Loucy (cell line): ENCODE measurements around the gene ASIC2.

Source experiments
- H2AFZ ChIP-seq: fragments of 200-600 bp; sonication (generic); 2 replicates; pipeline ENCODE4 v1.6.0; 2016; ENCODE audit warnings: antibody characterized with exemption, mild to moderate bottlenecking, low read length, moderate library complexity
- H3F3A ChIP-seq: fragments of 200-600 bp; 2 replicates; pipeline ENCODE4 v1.6.0; 2016; ENCODE audit warnings: antibody characterized with exemption, low read depth, mild to moderate bottlenecking
- H3K27me3 ChIP-seq: fragments of 200-600 bp; sonication (generic); 2 replicates; pipeline ENCODE4 v1.6.1; 2014; ENCODE audit warnings: low read length, mild to moderate bottlenecking; ENCODE audit not compliant: insufficient read depth, poor library complexity, severe bottlenecking
- H3K36me3 ChIP-seq: fragments of 200-600 bp; sonication (generic); 2 replicates; pipeline ENCODE4 v1.6.1; 2016; ENCODE audit warnings: low read length; ENCODE audit not compliant: insufficient read depth
- H3K4me1 ChIP-seq: fragments of 200-600 bp; sonication (generic); 2 replicates; pipeline ENCODE4 v1.5.1; 2014; ENCODE audit warnings: low read length, mild to moderate bottlenecking; ENCODE audit not compliant: insufficient read depth, poor library complexity, severe bottlenecking
- H3K4me2 ChIP-seq: fragments of 200-600 bp; sonication (generic); 2 replicates; pipeline ENCODE4 v1.6.0; 2014; ENCODE audit warnings: antibody characterized with exemption, low read length, low read depth, mild to moderate bottlenecking; ENCODE audit not compliant: poor library complexity, severe bottlenecking
- H3K4me3 ChIP-seq: fragments of 200-600 bp; sonication (generic); 2 replicates; pipeline ENCODE4 v1.5.1; 2014; ENCODE audit warnings: low read length, mild to moderate bottlenecking, mixed read lengths; ENCODE audit not compliant: poor library complexity, severe bottlenecking
- H3K79me2 ChIP-seq: fragments of 200-600 bp; sonication (generic); 2 replicates; pipeline ENCODE4 v1.6.1; 2014; ENCODE audit warnings: low read length; ENCODE audit not compliant: insufficient read depth
- H3K9ac ChIP-seq: fragments of 200-600 bp; sonication (generic); 2 replicates; pipeline ENCODE4 v1.6.0; 2014; ENCODE audit warnings: mild to moderate bottlenecking, low read depth, low read length, moderate library complexity; ENCODE audit not compliant: poor library complexity, severe bottlenecking
- H3K9me2 ChIP-seq: fragments of 200-600 bp; sonication (generic); replicated peaks from 2 replicates; pipeline ENCODE4 v1.6.1; 2016; ENCODE audit warnings: low read depth, low read length, mixed read lengths
- H3K9me3 ChIP-seq: fragments of 200-600 bp; sonication (generic); 2 replicates; pipeline ENCODE4 v1.6.1; 2014; ENCODE audit warnings: mild to moderate bottlenecking, antibody characterized with exemption, low read length, low read depth; ENCODE audit not compliant: insufficient read depth
- H4K20me1 ChIP-seq: fragments of 200-600 bp; sonication (generic); 2 replicates; pipeline ENCODE4 v1.6.0; 2014; ENCODE audit warnings: antibody characterized with exemption, low read length, mild to moderate bottlenecking; ENCODE audit not compliant: insufficient read depth, poor library complexity, severe bottlenecking
- CTCF ChIP-seq: fragments of 200-600 bp; sonication (generic); conservative IDR thresholded peaks from 2 replicates; pipeline ENCODE4 v1.5.1; 2014; ENCODE audit warnings: mild to moderate bottlenecking, antibody characterized with exemption, low read length
- EZH2phosphoT487 ChIP-seq: fragments of 200-600 bp; IDR thresholded peaks from 2 replicates; pipeline ENCODE4 v1.6.1; 2018; ENCODE audit warnings: antibody characterized with exemption, mild to moderate bottlenecking, moderate library complexity, borderline replicate concordance

The ASIC2 gene

GRCh38 chr17:33303254-33303653 is 10.2 kb upstream of the ASIC2 start:
- H3K4me2 ChIP-seq: no peak overlapping the region
- no peak overlapping the region for H3K4me3 ChIP-seq
- TF ChIP-seq CTCF (no peak), EZH2phosphoT487 (no peak)
- H3K27me3 ChIP-seq: no peaks in the 10 kb centered on the region
- 0 out of 2 replicates have a peak, but pooled peaks cover 3% of the 10 kb centered on the region for H3K9me3 ChIP-seq
- no peaks in the 10 kb centered on the region for H3K9me2 ChIP-seq
- no peaks in the 10 kb centered on the region for H4K20me1 ChIP-seq
- no peaks in the 10 kb centered on the region for H3K36me3 ChIP-seq
- H3K9ac ChIP-seq: no peak overlapping the region
- no peaks in the 10 kb centered on the region for H3F3A ChIP-seq
- no peak overlapping the region for H2AFZ ChIP-seq
- H3K79me2 ChIP-seq: no peaks in the 10 kb centered on the region
- H3K4me1 ChIP-seq: no peaks in the 10 kb centered on the region

- Histone ChIP-seq H4K20me1 (no peaks in the 10 kb centered on the region), H3K27me3 (no peaks in the 10 kb centered on the region), H3K9ac (no peak overlapping the region), H3K4me3 (no peak overlapping the region), H3K36me3 (no peaks in the 10 kb centered on the region), H2AFZ (no peak overlapping the region), H3K4me1 (no peaks in the 10 kb centered on the region), H3F3A (no peaks in the 10 kb centered on the region), H3K4me2 (no peak overlapping the region), H3K9me3 (0 out of 2 replicates have a peak, but pooled peaks cover 3% of the 10 kb centered on the region), H3K9me2 (no peaks in the 10 kb centered on the region), H3K79me2 (no peaks in the 10 kb centered on the region)
- TF ChIP-seq CTCF: no peak
- TF ChIP-seq EZH2phosphoT487: no peak
These were observed 9.3 kb upstream of the ASIC2 start for GRCh38 chr17:33302394-33302793.

- Histone ChIP-seq H2AFZ (no peak overlapping the region), H3K4me1 (no peaks in the 10 kb centered on the region), H3K4me2 (no peak overlapping the region), H3K79me2 (no peaks in the 10 kb centered on the region), H4K20me1 (no peaks in the 10 kb centered on the region), H3K9ac (no peak overlapping the region), H3K36me3 (no peaks in the 10 kb centered on the region), H3K27me3 (no peaks in the 10 kb centered on the region), H3K4me3 (no peak overlapping the region), H3K9me3 (0 out of 2 replicates have a peak, but pooled peaks cover 3% of the 10 kb centered on the region), H3F3A (no peaks in the 10 kb centered on the region), H3K9me2 (no peaks in the 10 kb centered on the region)
- TF ChIP-seq EZH2phosphoT487 (no peak), CTCF (no peak)
These were observed 7.1 kb upstream of the ASIC2 start for GRCh38 chr17:33300241-33300640.
